Measurements from ENCODE around the gene OOSP4B. TPM values are rescaled to one million over a fixed set of nuclear protein-coding genes. Genes with fewer than 3 reads are reported as not detected.
"Not testable (repeated sequence)": the region's sequence is repeated elsewhere in the genome, so short reads cannot be mapped to it uniquely, and the experiment has no call there.

The OOSP4B gene
- polyA plus RNA-seq, 10 donors = not detected

DNA sequence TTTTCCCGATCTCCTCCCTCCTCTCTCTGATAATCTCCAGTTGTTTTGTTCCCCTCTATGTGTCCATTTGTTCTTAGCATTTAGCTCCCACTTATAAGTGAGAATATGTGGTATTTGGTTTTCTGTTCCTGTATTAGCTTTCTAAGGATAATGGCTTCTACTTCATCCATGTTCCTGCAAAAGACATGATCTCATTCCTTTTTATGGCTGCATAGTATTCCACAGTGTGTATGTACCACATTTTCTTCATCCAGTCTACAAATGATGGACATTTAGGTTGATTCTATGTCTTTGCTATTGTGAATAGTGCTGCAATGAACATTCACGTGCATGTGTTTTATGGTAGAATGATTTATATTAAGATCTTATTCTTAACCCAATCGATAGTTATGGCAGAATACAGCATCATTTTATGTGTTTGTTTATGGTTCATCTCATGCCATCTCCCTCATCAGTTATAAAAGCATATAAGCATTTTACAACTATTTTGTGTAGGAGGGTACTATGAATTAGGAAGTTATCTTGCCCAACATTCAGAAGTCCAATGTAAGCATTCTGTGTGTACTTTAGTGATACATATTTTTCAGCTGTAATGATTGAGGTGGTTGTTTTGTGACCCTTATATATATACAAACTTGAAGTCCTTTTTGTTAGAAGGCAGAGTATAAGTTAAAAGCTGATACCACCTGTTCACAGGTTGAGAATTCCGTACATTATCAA is 42.7 kb downstream of the OOSP4B start:
- DNase-seq = no peak

DNA sequence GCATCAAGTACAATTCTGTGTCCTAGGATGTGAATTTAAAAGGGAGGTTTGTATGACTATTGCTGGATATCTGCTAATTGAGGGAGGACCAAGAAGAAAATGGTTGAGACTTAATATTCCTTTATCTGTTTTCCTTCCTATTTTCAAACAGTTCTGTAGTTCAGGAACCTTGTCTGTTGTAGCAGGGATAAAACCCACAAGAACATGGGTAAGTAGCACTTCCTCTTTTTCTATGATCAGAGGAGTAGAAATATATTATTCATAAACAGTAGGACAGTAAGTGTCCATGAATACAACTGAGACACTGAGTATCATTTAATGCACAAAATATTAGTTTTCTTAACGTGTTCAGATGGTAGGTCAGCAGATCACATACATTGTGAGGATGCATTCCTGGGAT is 47.1 kb downstream of the OOSP4B start:
- DNase-seq = no peak

- DNase-seq = no peak
Measured at GRCh38 chr11:60065801-60066200, 48.8 kb downstream of the OOSP4B start.

- no peak for DNase-seq
Measured at GRCh38 chr11:60069450-60069849, 52.5 kb downstream of the OOSP4B start.

DNA sequence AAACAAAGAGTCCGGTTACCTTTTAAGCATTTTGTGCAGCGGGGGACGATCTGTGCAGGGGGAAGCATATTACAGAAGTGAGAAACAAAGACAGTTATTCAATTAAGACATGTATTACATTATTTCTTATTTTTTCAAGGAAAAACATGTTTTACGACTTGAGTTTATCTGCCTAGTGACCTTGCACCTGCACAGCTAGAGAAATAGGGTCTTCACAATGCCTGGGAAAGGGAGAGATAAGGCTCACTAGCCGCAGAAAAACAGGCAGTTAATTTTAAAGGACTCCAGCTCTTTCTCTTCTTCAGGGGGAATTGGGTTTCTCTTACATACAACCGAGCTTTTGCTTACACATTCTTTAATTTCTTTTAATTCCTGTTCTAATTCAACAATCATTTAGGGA is 54.7 kb downstream of the OOSP4B start:
- DNase-seq = not testable (repeated sequence)

DNA sequence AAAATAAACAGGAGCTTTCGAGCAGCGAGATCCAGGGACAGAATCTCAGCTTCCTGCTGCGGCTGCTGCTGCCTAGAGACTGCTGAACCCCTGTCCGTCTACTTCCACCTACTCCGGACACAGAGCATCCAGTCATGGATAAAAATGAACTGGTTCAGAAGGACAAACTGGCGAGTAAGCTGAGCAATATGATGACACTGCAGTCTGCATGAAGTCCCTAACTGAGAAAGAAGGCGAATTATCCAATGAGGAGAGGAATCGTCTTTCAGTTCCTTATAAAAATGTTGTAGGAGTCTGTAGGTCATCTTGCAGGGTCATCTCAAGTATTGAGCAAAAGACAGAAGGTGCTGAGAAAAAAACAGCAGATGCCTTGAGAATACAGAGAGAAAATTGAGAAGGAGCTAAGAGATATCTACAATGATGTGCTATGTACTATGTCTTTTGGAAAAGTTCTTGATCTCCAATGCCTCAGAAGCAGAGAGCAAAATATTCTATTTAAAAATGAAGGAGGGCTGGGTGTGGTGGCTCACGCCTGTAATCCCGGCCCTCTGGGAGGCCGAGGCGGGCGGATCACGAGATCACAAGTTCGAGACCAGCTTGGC is 60.3 kb downstream of the OOSP4B start:
- DNase-seq = no peak

DNA sequence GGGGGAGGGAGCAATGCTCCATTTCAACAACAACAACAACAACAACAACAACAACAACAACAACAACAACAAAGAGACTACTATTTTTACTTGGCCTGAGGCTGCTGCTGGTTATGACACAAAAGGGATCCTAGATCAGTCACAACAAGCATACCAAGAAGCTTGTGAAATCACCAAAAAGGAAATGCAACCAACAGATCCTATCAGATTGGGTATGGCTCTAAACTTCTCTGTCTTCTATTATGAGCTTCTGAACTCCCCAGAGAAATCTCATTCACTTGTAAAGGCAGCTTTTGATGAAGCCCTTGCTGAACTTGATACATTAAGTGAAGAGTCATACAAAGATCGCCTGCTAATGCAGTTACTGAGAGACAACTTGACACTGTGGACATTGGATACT is 61.0 kb downstream of the OOSP4B start:
- DNase-seq = no peak

DNA sequence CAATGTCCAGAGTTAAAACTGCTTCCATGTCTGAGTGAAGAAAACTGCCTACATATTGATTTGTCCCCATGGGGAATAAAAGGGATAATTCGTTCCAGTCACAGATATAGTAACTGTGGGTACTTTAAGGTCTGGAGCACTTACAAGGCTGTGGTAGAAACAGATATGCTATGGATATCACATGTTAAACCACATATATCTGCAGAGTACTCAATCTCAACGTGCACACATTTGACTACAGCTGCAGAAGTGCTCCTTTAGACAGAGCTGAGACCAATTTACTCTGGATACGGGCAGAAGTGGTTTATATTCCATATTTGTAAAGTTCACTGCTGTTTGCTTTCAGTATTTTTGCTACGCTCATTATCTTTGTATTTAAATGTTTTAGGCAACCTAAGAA is 61.8 kb downstream of the OOSP4B start:
- no peak for DNase-seq

GRCh38 chr11:60080535-60080934 is 63.6 kb downstream of the OOSP4B start:
- DNase-seq = no peak

Other genes starting within 250 kb of the OOSP4B start
- gene MRPL16, start 206.4 kb upstream of the OOSP4B start, polyA plus RNA-seq (ENCODE audit: insufficient read length in 10 of 10) = 10 to 100 TPM; 32.3 to 37.2 (median 34.3) TPM
- under 1 TPM in 1 of 10 donors, not detected in 9; 0.08 TPM for gene CBLIF, start 171.7 kb upstream of the OOSP4B start, polyA plus RNA-seq (ENCODE audit: insufficient read length in 10 of 10)
- gene TCN1, start 150.7 kb upstream of the OOSP4B start, polyA plus RNA-seq (ENCODE audit: insufficient read length in 10 of 10) = under 1 TPM in 3 of 10 donors, not detected in 7; 0.16 to 0.38 (median 0.22) TPM
- gene OOSP3, start 138.4 kb upstream of the OOSP4B start, polyA plus RNA-seq (ENCODE audit: insufficient read length in 10 of 10) = not detected
- not detected for gene OOSP1, start 78.7 kb upstream of the OOSP4B start, polyA plus RNA-seq (ENCODE audit: insufficient read length in 10 of 10)
- gene OOSP4A, start 53.1 kb upstream of the OOSP4B start, polyA plus RNA-seq (ENCODE audit: insufficient read length in 10 of 10) = not detected
- not detected for gene OOSP2, start 23.2 kb downstream of the OOSP4B start, polyA plus RNA-seq (ENCODE audit: insufficient read length in 10 of 10)
- gene MS4A3, start 39.5 kb downstream of the OOSP4B start, polyA plus RNA-seq (ENCODE audit: insufficient read length in 10 of 10) = 1 to 10 TPM in 4 of 10 donors, under 1 TPM in 6; 0.38 to 1.6 (median 0.77) TPM
- gene MS4A2, start 71.5 kb downstream of the OOSP4B start, polyA plus RNA-seq (ENCODE audit: insufficient read length in 10 of 10) = under 1 TPM; 0.04 to 0.69 (median 0.29) TPM
- 10 to 100 TPM; 18.6 to 29.1 (median 25.8) TPM for gene MS4A6A, start 165.9 kb downstream of the OOSP4B start, polyA plus RNA-seq (ENCODE audit: insufficient read length in 10 of 10)
- 1 to 10 TPM in 9 of 10 donors, under 1 TPM in 1; 0.83 to 2.4 (median 1.6) TPM for gene MS4A4E, start 226.0 kb downstream of the OOSP4B start, polyA plus RNA-seq (ENCODE audit: insufficient read length in 10 of 10)